Measurements from ENCODE around the gene ARHGAP24.

GRCh38 chr4:85763202-85763601, 288.3 kb downstream of the ARHGAP24 start:
- no peak for TF ChIP-seq POLR2A (IDR thresholded peaks at IDR 0.05)
- TF ChIP-seq, protein P1, sequence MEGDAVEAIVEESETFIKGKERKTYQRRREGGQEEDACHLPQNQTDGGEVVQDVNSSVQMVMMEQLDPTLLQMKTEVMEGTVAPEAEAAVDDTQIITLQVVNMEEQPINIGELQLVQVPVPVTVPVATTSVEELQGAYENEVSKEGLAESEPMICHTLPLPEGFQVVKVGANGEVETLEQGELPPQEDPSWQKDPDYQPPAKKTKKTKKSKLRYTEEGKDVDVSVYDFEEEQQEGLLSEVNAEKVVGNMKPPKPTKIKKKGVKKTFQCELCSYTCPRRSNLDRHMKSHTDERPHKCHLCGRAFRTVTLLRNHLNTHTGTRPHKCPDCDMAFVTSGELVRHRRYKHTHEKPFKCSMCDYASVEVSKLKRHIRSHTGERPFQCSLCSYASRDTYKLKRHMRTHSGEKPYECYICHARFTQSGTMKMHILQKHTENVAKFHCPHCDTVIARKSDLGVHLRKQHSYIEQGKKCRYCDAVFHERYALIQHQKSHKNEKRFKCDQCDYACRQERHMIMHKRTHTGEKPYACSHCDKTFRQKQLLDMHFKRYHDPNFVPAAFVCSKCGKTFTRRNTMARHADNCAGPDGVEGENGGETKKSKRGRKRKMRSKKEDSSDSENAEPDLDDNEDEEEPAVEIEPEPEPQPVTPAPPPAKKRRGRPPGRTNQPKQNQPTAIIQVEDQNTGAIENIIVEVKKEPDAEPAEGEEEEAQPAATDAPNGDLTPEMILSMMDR (IDR thresholded peaks at IDR 0.05) = no peak
